HepG2 (cell line): ENCODE results near the gene ITGB2. TPM values are rescaled to one million over a fixed set of nuclear protein-coding genes. Genes with fewer than 3 reads are reported as not detected.

ENCODE experiments used
- ADNP ChIP-seq: sonication (generic); formaldehyde crosslinking; IDR thresholded peaks from 2 replicates; pipeline ENCODE4 v1.4.0; 2020; ENCODE audit warnings: missing genetic modification reagents
- ATAD3A ChIP-seq: sonication (generic); formaldehyde crosslinking; IDR thresholded peaks from 2 replicates; pipeline ENCODE4 v1.4.0; 2020; ENCODE audit warnings: missing genetic modification reagents
- EP300 ChIP-seq, 3 experiments: sonication (generic) in 1 of 3; formaldehyde crosslinking in 1 of 3; IDR thresholded peaks; 2 replicates each; pipeline versions ENCODE4 v1.5.1 to v1.6.1; 2011 to 2020; ENCODE audit warnings: low read depth in 2 of 3, low read length in 2 of 3, borderline replicate concordance in 1 of 3, improper control_type of control experiment in 1 of 3, mild to moderate bottlenecking in 1 of 3, missing genetic modification reagents in 1 of 3, moderate library complexity in 1 of 3
- GATAD2A ChIP-seq: IDR thresholded peaks from 2 replicates; pipeline ENCODE4 v1.6.1; 2016
- HIVEP1 ChIP-seq: sonication (generic); formaldehyde crosslinking; IDR thresholded peaks from 2 replicates; pipeline ENCODE4 v1.4.0; 2020; ENCODE audit warnings: mild to moderate bottlenecking, missing genetic modification reagents
- ISL2 ChIP-seq: sonication (generic); formaldehyde crosslinking; IDR thresholded peaks from 2 replicates; pipeline ENCODE4 v1.5.0; 2020; ENCODE audit warnings: missing genetic modification reagents
- KLF16 ChIP-seq, 2 experiments: sonication (generic) in 1 of 2; formaldehyde crosslinking in 1 of 2; IDR thresholded peaks; 2 replicates each; pipeline versions ENCODE4 v1.6.1 to v1.8.0; 2016 to 2023; ENCODE audit warnings: missing genetic modification reagents in 2 of 2, missing compliant biosample characterization in 1 of 2
- MEIS1 ChIP-seq: sonication (generic); formaldehyde crosslinking; IDR thresholded peaks from 2 replicates; pipeline ENCODE4 v1.9.0; 2021; ENCODE audit warnings: mild to moderate bottlenecking, missing genetic modification reagents, moderate library complexity, borderline replicate concordance
- NFE2L1 ChIP-seq: sonication (generic); formaldehyde crosslinking; IDR thresholded peaks from 2 replicates; pipeline ENCODE4 v1.4.0; 2020; ENCODE audit warnings: missing genetic modification reagents, mild to moderate bottlenecking, borderline replicate concordance
- NR1H2 ChIP-seq: sonication (generic); formaldehyde crosslinking; IDR thresholded peaks from 2 replicates; pipeline ENCODE4 v1.8.1; 2022; ENCODE audit warnings: low read depth, missing genetic modification reagents, borderline replicate concordance
- NR3C1 ChIP-seq: sonication (generic); formaldehyde crosslinking; IDR thresholded peaks from 2 replicates; pipeline ENCODE4 v1.4.0; 2020; ENCODE audit warnings: missing genetic modification reagents
- PHF8 ChIP-seq: sonication (generic); formaldehyde crosslinking; IDR thresholded peaks from 2 replicates; pipeline ENCODE4 v1.5.0; 2020; ENCODE audit warnings: missing genetic modification reagents
- POLR2AphosphoS2 ChIP-seq: IDR thresholded peaks from 2 replicates; pipeline ENCODE4 v1.6.1; 2011; ENCODE audit warnings: low read depth, low read length, improper control_type of control experiment
- RAD51 ChIP-seq: fragments of 450-650 bp; IDR thresholded peaks from 2 replicates; pipeline ENCODE4 v1.6.1; 2016; ENCODE audit warnings: borderline replicate concordance
- REPIN1 ChIP-seq: sonication (generic); formaldehyde crosslinking; IDR thresholded peaks from 2 replicates; pipeline ENCODE4 v1.8.0; 2022; ENCODE audit warnings: missing genetic modification reagents, low read depth, mild to moderate bottlenecking, borderline replicate concordance
- TGIF2 ChIP-seq: IDR thresholded peaks from 2 replicates; pipeline ENCODE4 v1.6.1; 2016; ENCODE audit warnings: control low read depth, missing compliant biosample characterization
- XRCC5 ChIP-seq: fragments of 200-400 bp; formaldehyde crosslinking; optimal IDR thresholded peaks from 2 replicates; pipeline ENCODE3; 2017; ENCODE audit warnings: mild to moderate bottlenecking, low read length
- ZFX ChIP-seq: sonication (generic); formaldehyde crosslinking; IDR thresholded peaks from 2 replicates; pipeline ENCODE4 v1.4.0; 2020; ENCODE audit warnings: mild to moderate bottlenecking, low read depth, missing genetic modification reagents, moderate library complexity
- ZMYM4 ChIP-seq: sonication (generic); formaldehyde crosslinking; IDR thresholded peaks from 2 replicates; pipeline ENCODE4 v1.8.1; 2023; ENCODE audit warnings: mild to moderate bottlenecking, missing genetic modification reagents
- ZNF317 ChIP-seq: sonication (generic); formaldehyde crosslinking; IDR thresholded peaks from 2 replicates; pipeline ENCODE4 v1.5.0; 2020; ENCODE audit warnings: mild to moderate bottlenecking, missing genetic modification reagents
- ZNF451 ChIP-seq: sonication (generic); formaldehyde crosslinking; IDR thresholded peaks from 2 replicates; pipeline ENCODE4 v1.5.0; 2020; ENCODE audit warnings: mild to moderate bottlenecking, missing genetic modification reagents
- ZNF547 ChIP-seq: sonication (generic); formaldehyde crosslinking; IDR thresholded peaks from 2 replicates; pipeline ENCODE4 v1.5.1; 2020; ENCODE audit warnings: mild to moderate bottlenecking, missing genetic modification reagents
- ZNF569 ChIP-seq: sonication (generic); formaldehyde crosslinking; IDR thresholded peaks from 2 replicates; pipeline ENCODE4 v1.5.0; 2020; ENCODE audit warnings: mild to moderate bottlenecking, missing genetic modification reagents, moderate library complexity, borderline replicate concordance
- ZNF75D ChIP-seq: sonication (generic); formaldehyde crosslinking; IDR thresholded peaks from 2 replicates; pipeline ENCODE4 v1.8.1; 2023; ENCODE audit warnings: missing genetic modification reagents, mild to moderate bottlenecking, borderline replicate concordance
- ZNF781 ChIP-seq: sonication (generic); formaldehyde crosslinking; IDR thresholded peaks from 2 replicates; pipeline ENCODE4 v1.5.1; 2020; ENCODE audit warnings: borderline replicate concordance, mild to moderate bottlenecking, missing genetic modification reagents; ENCODE audit errors: not compliant biosample characterization
- ZSCAN31 ChIP-seq: sonication (generic); formaldehyde crosslinking; IDR thresholded peaks from 2 replicates; pipeline ENCODE4 v1.5.0; 2020; ENCODE audit warnings: low read depth, mild to moderate bottlenecking, missing genetic modification reagents
- polyA plus RNA-seq, 8 experiments: library from polyadenylated mRNA; depleted of rRNA in 3 of 8; stranded (reverse) in 7 of 8; unstranded in 1 of 8; fragments of >200 nt; fragmentation: Illumina TruSeq in 4 of 8; extraction: Trizol in 4 of 8; gene quantifications; 2 replicates each; pipeline versions ENCODE4 v1.2.1 to v1.2.3, GENCODE V29; 2011 to 2016; ENCODE audit warnings: low read depth in 4 of 8, missing spikeins in 1 of 8, mixed read lengths in 1 of 8; ENCODE audit not compliant: insufficient read depth in 1 of 8
- total RNA-seq, 5 experiments: library from RNA; depleted of rRNA; stranded (reverse); fragments of >200 nt; fragmentation: Illumina TruSeq; extraction: Trizol; gene quantifications; 2 replicates each; pipeline ENCODE4 v1.2.3, GENCODE V29; 2016; ENCODE audit warnings: low read depth in 1 of 5
- TF ChIP-seq, protein P1 (sequence below): sonication (generic); formaldehyde crosslinking; IDR thresholded peaks from 2 replicates; pipeline ENCODE4 v1.4.0; 2020; ENCODE audit warnings: missing genetic modification reagents
- TF ChIP-seq, protein P2 (sequence below): sonication (generic); formaldehyde crosslinking; IDR thresholded peaks from 2 replicates; pipeline ENCODE4 v1.5.0; 2020; ENCODE audit warnings: missing genetic modification reagents

ITGB2 gene
- total and polyA plus RNA-seq, 2 of the 13 experiments (the other 11 are each of a cell fraction or from before 2014, with no cell fraction given) = 4.2 to 18.0 TPM

DNA sequence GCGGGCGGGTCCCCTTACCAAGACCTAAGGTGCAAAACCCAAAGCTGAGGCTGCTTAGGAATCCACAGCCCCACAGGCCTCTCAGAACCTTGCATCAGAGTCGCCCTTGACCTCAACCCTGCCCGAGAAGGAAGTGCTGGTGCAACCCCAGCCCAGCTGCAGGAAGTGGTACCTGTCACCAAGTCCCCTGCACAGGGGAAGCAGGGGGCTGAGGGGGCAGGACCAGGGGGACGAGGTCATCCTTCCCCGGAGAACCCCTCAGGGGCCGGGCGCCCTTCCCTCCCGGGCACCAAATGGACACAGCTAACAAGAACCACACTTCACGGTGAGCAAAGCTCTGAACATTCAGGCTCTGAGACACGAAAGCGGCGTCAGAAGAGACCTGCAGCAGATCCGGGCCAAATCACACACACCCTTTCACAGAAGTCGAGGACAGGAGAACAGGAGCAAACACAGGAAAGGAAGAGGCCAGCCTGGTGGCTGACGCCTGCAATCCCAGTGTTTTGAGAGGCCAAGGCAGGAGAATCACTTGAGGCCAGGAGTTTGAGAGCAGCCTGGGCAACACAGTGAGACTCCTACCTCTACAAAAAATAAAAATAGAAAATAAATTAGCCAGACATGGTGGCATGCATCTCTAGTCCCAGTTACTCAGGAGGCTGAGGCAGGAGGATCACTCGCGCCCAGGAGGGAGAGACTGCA is 6.4 kb downstream of the ITGB2 start (continued):
- TF ChIP-seq NR1H2 (no peak), ZNF547 (CRISPR knock-in tag) (peak; percentile 22; the same call in 1 of the 2 replicates), TGIF2 (peak; percentile 89; the same call in 1 of the 2 replicates), ZNF569 (0 out of 2 replicates have a peak, but pooled peaks have one; percentile 78), POLR2AphosphoS2 (no peak), REPIN1 (CRISPR knock-in tag) (no peak), GATAD2A (CRISPR knock-in tag) (peak; percentile 81), PHF8 (CRISPR knock-in tag) (peak; percentile 37; the same call in 1 of the 2 replicates), MEIS1 (CRISPR knock-in tag) (0 out of 2 replicates have a peak, but pooled peaks have one; percentile 22), KLF16 (CRISPR knock-in tag; IDR thresholded peaks at IDR 0.05) (peak in 1 of 2 experiments; percentile 55; a peak in 1 of 4 replicates), ADNP (CRISPR knock-in tag) (no peak), ISL2 (CRISPR knock-in tag) (peak; percentile 59; the same call in 1 of the 2 replicates), NR3C1 (CRISPR knock-in tag) (no peak), ZNF451 (CRISPR knock-in tag) (no peak), XRCC5 (no peak), ZMYM4 (CRISPR knock-in tag) (no peak), HIVEP1 (CRISPR knock-in tag) (peak; percentile 95), ZNF75D (CRISPR knock-in tag) (no peak), ZFX (CRISPR knock-in tag) (peak; percentile 84), RAD51 (no peak), ZNF781 (CRISPR knock-in tag) (peak; percentile 17), NFE2L1 (no peak), ZSCAN31 (CRISPR knock-in tag) (peak; percentile 34; the same call in 1 of the 2 replicates), ATAD3A (CRISPR knock-in tag) (no peak), EP300 (IDR thresholded peaks at IDR 0.05; ENCODE audit: low read depth in 2 of 2, low read length in 2 of 2) (peak in 1 of 2 experiments; percentile 44; a peak in 1 of 4 replicates), EP300 (CRISPR knock-in tag; IDR thresholded peaks at IDR 0.05; ENCODE audit: borderline replicate concordance) (peak; percentile 35; the same call in 1 of the 2 replicates), ZNF317 (CRISPR knock-in tag) (peak; percentile 27; the same call in 1 of the 2 replicates)
- TF ChIP-seq, protein P1, sequence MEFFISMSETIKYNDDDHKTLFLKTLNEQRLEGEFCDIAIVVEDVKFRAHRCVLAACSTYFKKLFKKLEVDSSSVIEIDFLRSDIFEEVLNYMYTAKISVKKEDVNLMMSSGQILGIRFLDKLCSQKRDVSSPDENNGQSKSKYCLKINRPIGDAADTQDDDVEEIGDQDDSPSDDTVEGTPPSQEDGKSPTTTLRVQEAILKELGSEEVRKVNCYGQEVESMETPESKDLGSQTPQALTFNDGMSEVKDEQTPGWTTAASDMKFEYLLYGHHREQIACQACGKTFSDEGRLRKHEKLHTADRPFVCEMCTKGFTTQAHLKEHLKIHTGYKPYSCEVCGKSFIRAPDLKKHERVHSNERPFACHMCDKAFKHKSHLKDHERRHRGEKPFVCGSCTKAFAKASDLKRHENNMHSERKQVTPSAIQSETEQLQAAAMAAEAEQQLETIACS (CRISPR knock-in tag) = no peak
- TF ChIP-seq, protein P2, sequence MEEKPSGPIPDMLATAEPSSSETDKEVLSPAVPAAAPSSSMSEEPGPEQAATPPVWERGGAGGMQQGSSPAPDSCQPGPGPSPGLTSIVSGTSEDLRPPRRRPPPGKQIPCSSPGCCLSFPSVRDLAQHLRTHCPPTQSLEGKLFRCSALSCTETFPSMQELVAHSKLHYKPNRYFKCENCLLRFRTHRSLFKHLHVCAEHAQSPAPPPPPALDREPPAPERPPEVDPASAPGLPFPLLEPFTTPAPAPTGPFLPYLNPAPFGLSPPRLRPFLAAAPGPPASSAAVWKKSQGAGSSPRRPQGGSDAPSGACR (CRISPR knock-in tag) = peak; percentile 65; the same call in 1 of the 2 replicates
